Myometrial cell (primary cell): ENCODE data around the gene SGTA. TPM values are rescaled to one million over a fixed set of nuclear protein-coding genes. Genes with fewer than 3 reads are reported as not detected.

ENCODE experiments used
- total RNA-seq: library from RNA; depleted of rRNA; stranded (reverse); fragments of >200 nt; gene quantifications from 2 replicates; pipeline ENCODE4 v1.2.3, GENCODE V29; 2015

Gene SGTA, protein sequence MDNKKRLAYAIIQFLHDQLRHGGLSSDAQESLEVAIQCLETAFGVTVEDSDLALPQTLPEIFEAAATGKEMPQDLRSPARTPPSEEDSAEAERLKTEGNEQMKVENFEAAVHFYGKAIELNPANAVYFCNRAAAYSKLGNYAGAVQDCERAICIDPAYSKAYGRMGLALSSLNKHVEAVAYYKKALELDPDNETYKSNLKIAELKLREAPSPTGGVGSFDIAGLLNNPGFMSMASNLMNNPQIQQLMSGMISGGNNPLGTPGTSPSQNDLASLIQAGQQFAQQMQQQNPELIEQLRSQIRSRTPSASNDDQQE
- total RNA-seq, result 59.1 and 59.5 TPM in 2 replicates

DNA sequence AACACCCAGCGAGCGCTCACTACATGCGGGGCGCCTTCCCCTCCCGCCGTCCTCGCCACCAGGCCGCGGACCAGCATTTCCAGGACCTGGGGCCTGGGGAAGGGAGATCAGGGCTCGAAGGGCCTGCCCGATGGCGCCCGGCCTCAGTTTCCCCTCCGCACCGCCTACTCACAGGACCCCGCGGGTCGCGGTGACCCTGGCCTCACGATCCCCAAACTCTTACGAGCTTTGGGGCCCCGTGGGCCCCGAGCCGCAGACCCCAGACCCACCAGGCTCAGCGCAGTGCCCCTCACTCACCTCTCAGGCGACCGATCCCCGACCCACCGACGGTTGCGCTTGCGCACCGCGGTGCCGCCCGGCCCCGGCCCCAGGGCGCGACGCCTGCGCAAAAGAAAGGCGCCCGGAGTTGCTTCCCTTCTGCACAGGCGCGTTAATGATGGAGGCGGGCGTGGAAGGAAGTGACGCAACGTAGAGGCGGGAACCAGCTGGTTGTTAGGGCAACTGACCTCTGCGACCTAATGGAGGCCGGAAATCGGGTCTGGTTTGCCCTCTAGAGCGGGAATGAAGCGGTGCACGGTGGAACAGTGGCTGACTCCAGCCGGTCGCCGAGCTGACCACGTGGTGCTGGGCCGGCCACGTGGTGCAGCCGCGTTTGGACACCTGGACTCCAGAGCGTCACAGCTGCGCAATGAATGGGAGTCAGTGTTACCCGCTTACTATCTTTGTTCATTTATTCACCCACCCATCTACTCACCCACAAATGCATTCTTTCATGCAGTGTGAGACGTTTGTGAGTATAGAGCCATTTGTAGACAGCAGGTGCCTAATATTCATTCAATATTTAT is at the start of gene SGTA:
Gene SGTA, minus strand, starts transcription at position 338 of the 845 bp plus-strand sequence. CDS start 14,205 bp downstream, outside the sequence.

DNA sequence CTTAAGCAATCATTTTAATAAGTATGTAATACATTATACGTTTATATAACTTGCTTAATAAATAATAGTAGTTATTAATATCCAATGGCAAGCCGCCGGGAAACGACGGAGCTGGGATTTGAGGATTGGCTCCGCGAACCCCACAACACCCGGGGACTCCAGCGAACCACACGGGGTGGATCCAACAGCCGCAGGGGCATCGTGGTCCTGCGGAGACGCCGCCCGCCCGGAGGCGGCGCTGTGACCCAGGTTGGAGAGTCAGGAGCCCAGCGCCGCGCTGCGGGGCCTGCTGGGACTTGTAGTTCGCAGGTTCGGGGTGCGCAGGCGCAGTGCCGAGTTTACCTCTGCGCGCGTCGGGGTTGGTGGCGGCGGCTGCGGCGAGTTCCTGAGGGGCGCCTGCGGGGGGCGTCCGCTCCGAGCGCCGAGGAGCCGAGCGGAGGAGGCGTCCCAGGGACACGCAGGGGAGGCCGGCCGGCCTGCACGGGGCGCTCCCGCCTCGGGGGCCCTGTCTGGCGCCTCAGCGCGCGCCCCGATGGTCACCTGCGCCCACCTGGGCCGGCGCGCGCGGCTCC is 36.6 kb upstream of the SGTA start, which contains the start of gene ZNF554:
Gene ZNF554, plus strand, starts transcription at position 329 of the 572 bp plus-strand sequence. Its CDS starts 204 bp downstream, at position 533.

DNA sequence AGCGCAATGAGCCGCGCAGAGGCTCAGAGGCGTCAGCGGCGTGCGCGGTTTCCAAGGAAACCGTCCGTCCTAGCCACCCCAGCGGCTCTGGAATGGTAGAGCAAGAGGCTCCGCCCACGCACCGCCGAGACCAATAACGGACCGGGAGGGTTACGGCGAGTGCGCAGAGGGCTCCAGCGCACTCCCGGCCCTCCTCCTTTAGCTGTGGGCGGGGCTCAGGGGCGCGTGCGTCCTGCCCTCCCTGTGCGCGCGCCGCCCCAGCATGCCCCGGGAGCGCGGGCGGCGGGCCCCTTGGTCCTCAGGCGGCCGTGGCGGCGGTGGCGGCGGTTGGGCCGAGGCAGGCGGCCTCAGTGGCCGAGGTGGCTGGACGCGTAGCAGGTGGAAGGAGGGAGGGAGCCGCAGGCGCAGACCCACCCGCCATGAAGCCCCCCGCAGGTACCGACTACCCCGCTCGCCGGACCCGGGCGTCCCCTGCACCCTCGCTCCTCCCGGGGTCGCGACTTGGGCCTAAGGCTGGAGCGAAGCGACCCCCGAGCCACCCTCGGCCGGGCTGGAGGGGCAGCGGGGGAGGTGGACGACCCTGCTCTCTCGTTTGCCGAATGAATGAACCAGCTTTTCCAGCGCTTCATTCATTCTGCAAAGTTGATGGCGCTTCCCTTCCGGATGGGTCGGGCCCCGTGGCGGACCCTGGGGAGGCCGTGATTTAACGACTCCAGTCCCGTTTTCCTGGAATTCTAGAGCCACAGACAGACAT is 2.3 kb upstream of the SGTA start, which contains the start of gene THOP1:
Gene THOP1, plus strand, starts transcription at position 260 of the 754 bp plus-strand sequence. Its CDS starts 160 bp downstream, at position 420.

DNA sequence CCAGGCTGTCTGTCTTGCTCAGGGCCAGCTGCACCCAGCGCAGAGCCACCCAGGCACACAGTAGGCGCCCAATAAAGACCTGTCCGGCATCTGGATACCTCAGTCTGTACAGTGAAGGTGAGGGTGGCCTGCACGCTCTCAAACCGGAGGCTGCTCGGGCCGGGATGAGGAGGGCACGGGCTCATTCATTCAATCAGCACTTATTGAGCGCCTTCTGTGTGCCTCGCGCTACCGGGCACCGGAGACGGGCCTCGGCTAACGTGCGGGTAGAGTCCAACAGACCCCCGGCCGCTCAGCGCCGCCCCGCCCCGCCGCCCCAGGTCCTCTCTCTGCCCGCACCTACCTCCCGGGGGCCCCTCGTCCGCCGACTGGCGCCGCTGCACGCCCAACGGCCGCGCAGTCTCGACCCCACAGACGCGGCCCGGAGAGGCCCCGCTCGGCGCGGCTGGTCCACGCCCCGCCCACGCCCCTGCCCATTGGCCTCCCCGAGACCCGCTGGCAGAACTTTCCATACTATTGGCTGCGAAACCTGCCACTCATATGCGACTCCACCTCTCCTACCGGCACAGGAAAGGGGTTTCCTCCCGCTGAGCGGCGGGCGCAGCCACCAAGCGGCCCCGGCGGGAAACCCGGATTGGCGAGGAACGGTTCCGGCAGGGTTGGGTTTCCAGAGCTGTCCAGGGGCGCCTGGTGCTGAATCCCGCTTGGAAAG is 43.3 kb downstream of the SGTA start, which contains the start of gene SLC39A3:
Gene SLC39A3, minus strand, starts transcription at position 416 of the 712 bp plus-strand sequence. CDS start 2,760 bp downstream, outside the sequence.

DNA sequence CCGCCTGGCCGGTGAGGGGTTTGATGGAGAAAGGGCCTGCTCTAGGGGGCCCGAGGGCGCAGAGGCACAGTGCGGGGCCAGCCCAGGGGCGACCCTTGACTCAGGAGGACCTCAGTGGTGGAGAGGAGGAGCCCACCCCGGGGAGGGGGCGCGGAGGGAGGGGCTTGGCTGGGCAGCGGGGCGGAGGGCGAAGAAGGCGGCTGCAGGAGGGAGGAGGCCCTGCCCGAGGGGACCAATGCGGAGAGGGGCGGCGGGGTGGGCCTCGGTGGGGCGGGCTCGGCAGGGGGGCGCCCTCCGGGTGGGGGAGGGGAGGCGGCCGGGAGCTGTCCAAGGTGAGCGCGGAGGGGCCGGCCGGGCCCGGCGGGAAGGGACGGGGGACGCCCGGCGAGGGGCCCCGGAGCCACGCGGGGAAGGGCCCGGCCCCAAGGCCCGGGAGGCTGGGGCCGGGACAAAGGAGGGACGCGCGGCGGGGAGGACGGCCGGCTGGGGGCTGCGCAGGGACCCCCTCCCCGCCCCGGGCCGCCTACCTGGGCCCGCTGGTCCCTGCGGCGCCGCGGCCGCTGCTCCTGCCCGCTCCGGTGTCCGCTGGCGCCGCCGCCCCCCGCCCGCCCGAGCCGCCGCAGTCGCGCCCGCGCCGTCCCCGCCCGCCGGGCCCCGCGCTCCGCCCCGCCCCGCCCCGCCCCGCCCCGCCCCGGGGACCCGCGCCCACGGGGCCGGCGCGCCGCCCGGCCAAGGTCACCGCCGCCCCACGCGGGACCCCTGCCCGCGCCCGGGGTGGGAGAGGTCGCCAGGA is 62.1 kb downstream of the SGTA start, which contains the start of gene DIRAS1:
Gene DIRAS1, minus strand, starts transcription at position 596 of the 793 bp plus-strand sequence. CDS start 3,566 bp downstream, outside the sequence.

Other genes with a start within 250 kb of the SGTA start
- gene GNG7, start 80.6 kb downstream of the SGTA start, total RNA-seq, result under 0.01 TPM in 1 of 2 replicates, not detected in the other
- 0.35 TPM in 1 of 2 replicates, not detected in the other for gene DIRAS1, start 61.9 kb downstream of the SGTA start, total RNA-seq
- 34.6 and 65.7 TPM in 2 replicates for gene SLC39A3, start 43.3 kb downstream of the SGTA start, total RNA-seq
- 141 and 171 TPM in 2 replicates for gene THOP1, start 2.2 kb upstream of the SGTA start, total RNA-seq
- gene ZNF554, start 36.6 kb upstream of the SGTA start, total RNA-seq, result 0.86 and 1.4 TPM in 2 replicates
- gene ZNF555, start 58.2 kb upstream of the SGTA start, total RNA-seq, result 2.0 and 2.3 TPM in 2 replicates
- not detected in 2 replicates for gene ZNF556, start 84.1 kb upstream of the SGTA start, total RNA-seq
- gene ZNF57, start 117.7 kb upstream of the SGTA start, total RNA-seq, result 0.58 and 2.7 TPM in 2 replicates
- gene ZNF77, start 161.7 kb upstream of the SGTA start, total RNA-seq, result 2.0 and 3.5 TPM in 2 replicates
- 0.71 and 3.7 TPM in 2 replicates for gene TLE6, start 194.3 kb upstream of the SGTA start, total RNA-seq
- 0.58 and 1.9 TPM in 2 replicates for gene TLE2, start 246.0 kb upstream of the SGTA start, total RNA-seq